ENCODE results near the gene ALS2CL. TPM values are rescaled to one million over a fixed set of nuclear protein-coding genes. Genes with fewer than 3 reads are reported as not detected.

The ALS2CL gene
- total RNA-seq, 1 experiment from 2014 or later = 39.6 TPM

DNA sequence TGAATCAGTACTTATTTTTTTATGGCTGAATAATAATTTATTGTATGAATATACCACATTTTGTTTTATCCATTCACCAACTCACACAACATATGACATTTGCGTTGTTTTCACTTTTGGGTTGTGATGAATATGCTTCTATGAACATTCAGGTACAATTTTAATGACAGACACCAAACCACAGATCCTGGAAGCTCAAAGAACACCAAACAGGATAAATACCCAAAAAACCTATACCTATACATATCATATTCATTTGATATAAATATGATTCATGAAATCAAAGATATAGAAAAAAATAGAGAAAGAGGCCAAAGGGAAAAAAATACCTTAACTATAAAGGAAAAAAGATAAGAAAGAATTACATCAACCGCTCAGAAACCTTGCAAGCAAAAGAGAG is 45.4 kb downstream of the ALS2CL start:
- Mint-ChIP-seq H3K4me3 (ENCODE audit: low read depth, unreplicated experiment) (no peak overlapping the region), H3K4me1 (ENCODE audit: low read depth, unreplicated experiment) (no peaks in the 10 kb centered on the region), H3K9me3 (ENCODE audit: low read depth, unreplicated experiment) (no peaks in the 10 kb centered on the region), H3K36me3 (ENCODE audit: insufficient read depth, unreplicated experiment) (no peaks in the 10 kb centered on the region), H3K27me3 (ENCODE audit: unreplicated experiment) (peaks cover 25% of the 10 kb centered on the region), H3K27ac (ENCODE audit: unreplicated experiment) (no peak overlapping the region)
- no TSS peak for BruUV-seq (replicated peaks)
- no peak for DNase-seq
- TF ChIP-seq, protein P1, sequence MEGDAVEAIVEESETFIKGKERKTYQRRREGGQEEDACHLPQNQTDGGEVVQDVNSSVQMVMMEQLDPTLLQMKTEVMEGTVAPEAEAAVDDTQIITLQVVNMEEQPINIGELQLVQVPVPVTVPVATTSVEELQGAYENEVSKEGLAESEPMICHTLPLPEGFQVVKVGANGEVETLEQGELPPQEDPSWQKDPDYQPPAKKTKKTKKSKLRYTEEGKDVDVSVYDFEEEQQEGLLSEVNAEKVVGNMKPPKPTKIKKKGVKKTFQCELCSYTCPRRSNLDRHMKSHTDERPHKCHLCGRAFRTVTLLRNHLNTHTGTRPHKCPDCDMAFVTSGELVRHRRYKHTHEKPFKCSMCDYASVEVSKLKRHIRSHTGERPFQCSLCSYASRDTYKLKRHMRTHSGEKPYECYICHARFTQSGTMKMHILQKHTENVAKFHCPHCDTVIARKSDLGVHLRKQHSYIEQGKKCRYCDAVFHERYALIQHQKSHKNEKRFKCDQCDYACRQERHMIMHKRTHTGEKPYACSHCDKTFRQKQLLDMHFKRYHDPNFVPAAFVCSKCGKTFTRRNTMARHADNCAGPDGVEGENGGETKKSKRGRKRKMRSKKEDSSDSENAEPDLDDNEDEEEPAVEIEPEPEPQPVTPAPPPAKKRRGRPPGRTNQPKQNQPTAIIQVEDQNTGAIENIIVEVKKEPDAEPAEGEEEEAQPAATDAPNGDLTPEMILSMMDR (IDR thresholded peaks at IDR 0.05; ENCODE audit: unreplicated experiment) = no peak
- intact Hi-C loops (cut with micrococcal nuclease; ENCODE audit: unreplicated experiment) = no loop called here
- CTCF ChIA-PET = no interaction called here

DNA sequence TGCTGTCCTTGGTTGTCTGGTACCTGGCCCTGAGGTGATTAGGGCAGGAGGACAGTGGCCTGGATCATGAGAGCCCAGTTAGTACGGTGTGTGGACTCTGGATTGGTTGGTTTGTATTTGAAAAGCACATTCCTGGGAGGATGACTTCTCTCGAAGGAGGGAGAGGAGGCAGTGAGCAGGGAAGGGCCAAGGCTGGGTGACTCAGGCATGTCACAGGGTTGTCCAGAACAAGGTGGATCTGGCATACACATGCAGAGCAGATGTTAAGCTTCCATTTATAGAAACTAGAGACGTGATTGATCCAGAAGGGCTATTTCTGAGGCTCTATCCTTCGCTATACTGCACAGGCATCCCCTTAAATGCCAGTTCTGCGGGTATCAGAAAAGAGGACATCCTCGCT is 46.8 kb downstream of the ALS2CL start:
- H3K4me1 Mint-ChIP-seq (ENCODE audit: low read depth, unreplicated experiment) = no peaks in the 10 kb centered on the region
- no peak overlapping the region for H3K4me3 Mint-ChIP-seq (ENCODE audit: low read depth, unreplicated experiment)
- intact Hi-C loops (cut with micrococcal nuclease; ENCODE audit: unreplicated experiment) = no loop called here
- no peak for DNase-seq
- BruUV-seq (replicated peaks) = no TSS peak
- CTCF ChIA-PET = no interaction called here
- peaks cover 30% of the 10 kb centered on the region for H3K27me3 Mint-ChIP-seq (ENCODE audit: unreplicated experiment)
- H3K36me3 Mint-ChIP-seq (ENCODE audit: insufficient read depth, unreplicated experiment) = no peaks in the 10 kb centered on the region
- TF ChIP-seq, protein P1 (IDR thresholded peaks at IDR 0.05; ENCODE audit: unreplicated experiment) = no peak
- no peaks in the 10 kb centered on the region for H3K9me3 Mint-ChIP-seq (ENCODE audit: low read depth, unreplicated experiment)
- H3K27ac Mint-ChIP-seq (ENCODE audit: unreplicated experiment) = no peak overlapping the region

DNA sequence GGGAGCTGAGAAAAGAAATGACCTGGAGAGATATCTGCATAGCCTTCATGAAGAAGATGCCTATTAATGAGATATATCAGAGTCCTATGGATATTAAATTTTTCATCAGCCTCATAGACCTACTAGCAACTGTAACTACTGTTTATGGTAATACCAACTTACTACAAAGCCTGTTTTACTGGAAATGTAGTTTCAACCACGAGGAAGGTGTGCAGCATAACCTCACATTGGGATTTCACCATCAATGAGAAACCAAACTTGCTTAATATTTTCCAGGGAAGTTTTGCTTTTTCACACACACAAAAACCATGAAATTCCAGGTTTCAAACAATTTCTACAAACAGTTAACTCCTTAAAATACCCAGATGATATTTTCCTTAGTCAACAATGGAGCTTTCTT is 49.8 kb downstream of the ALS2CL start:
- no peak overlapping the region for H3K4me3 Mint-ChIP-seq (ENCODE audit: low read depth, unreplicated experiment)
- no peaks in the 10 kb centered on the region for H3K4me1 Mint-ChIP-seq (ENCODE audit: low read depth, unreplicated experiment)
- BruUV-seq (replicated peaks) = no TSS peak
- intact Hi-C loops (cut with micrococcal nuclease; ENCODE audit: unreplicated experiment) = no loop called here
- H3K27me3 Mint-ChIP-seq (ENCODE audit: unreplicated experiment) = peaks cover 48% of the 10 kb centered on the region
- H3K36me3 Mint-ChIP-seq (ENCODE audit: insufficient read depth, unreplicated experiment) = peaks cover 5% of the 10 kb centered on the region
- no peak overlapping the region for H3K27ac Mint-ChIP-seq (ENCODE audit: unreplicated experiment)
- peaks cover 2% of the 10 kb centered on the region for H3K9me3 Mint-ChIP-seq (ENCODE audit: low read depth, unreplicated experiment)
- CTCF ChIA-PET = interaction anchor here (1.1 kb wide), 1 partner anchor 10 kb away, joined by 3 read pairs; no protein-coding TSS in a partner anchor
- TF ChIP-seq, protein P1 (IDR thresholded peaks at IDR 0.05; ENCODE audit: unreplicated experiment) = no peak
- no peak for DNase-seq

DNA sequence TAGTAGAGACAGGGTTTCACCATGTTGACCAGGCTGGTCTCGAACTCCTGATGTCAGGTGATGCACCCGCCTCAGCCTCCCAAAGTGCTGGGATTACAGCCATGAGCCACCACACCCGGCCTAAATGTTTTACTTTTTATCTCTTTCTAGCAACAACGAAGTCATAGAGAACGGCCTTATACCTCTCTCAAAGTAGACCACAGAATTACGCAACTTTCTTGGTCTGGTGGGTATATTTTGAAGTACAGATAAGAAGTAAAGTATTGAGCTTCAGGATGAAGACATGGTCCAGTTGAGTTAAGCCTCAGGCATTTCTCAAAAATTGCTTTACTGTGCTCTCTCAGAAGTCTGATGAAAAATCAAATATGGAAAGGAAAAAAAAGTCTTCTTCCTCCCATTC is 50.5 kb downstream of the ALS2CL start:
- no peaks in the 10 kb centered on the region for H3K4me1 Mint-ChIP-seq (ENCODE audit: low read depth, unreplicated experiment)
- no peak overlapping the region for H3K4me3 Mint-ChIP-seq (ENCODE audit: low read depth, unreplicated experiment)
- CTCF ChIA-PET = no interaction called here
- no peak for DNase-seq
- BruUV-seq (replicated peaks) = no TSS peak
- H3K27me3 Mint-ChIP-seq (ENCODE audit: unreplicated experiment) = peaks cover 48% of the 10 kb centered on the region
- no peak overlapping the region for H3K27ac Mint-ChIP-seq (ENCODE audit: unreplicated experiment)
- peaks cover 5% of the 10 kb centered on the region for H3K36me3 Mint-ChIP-seq (ENCODE audit: insufficient read depth, unreplicated experiment)
- TF ChIP-seq, protein P1 (IDR thresholded peaks at IDR 0.05; ENCODE audit: unreplicated experiment) = no peak
- intact Hi-C loops (cut with micrococcal nuclease; ENCODE audit: unreplicated experiment) = no loop called here
- H3K9me3 Mint-ChIP-seq (ENCODE audit: low read depth, unreplicated experiment) = peaks cover 2% of the 10 kb centered on the region

All from Calu3 (cell line).